IMR-90 (cell line): ENCODE data around the gene FFAR1. TPM values are rescaled to one million over a fixed set of nuclear protein-coding genes. Genes with fewer than 3 reads are reported as not detected.
A peak's percentile ranks its signal among the peaks of the same experiment; 100 is the strongest.
"Not testable (repeated sequence)": the region's sequence is repeated elsewhere in the genome, so short reads cannot be mapped to it uniquely, and the experiment has no call there.

ENCODE experiments used
- ATAC-seq: fragments of 200-7000 bp; cut with Tn5 transposase; 2 replicates; pipeline ENCODE4 v1.9.1; 2020; ENCODE audit warnings: low read depth, mild to moderate bottlenecking, moderate library complexity
- BruUV-seq: library from RNA; stranded (reverse); fragments of 400-500 nt; replicated peaks from 2 replicates; lab custom pipeline; 2021; lab: Mats Ljungman, UMichigan
- CTCF ChIA-PET: fragments of 300-600 bp; formaldehyde crosslinking; extraction: SDS; loops from one replicate; lab custom pipeline; 2021; ENCODE audit warnings: antibody characterized with exemption; lab: Yijun Ruan, JAX
- POLR2A ChIA-PET: fragments of 300-600 bp; sonication (Branson Sonifier 250); formaldehyde crosslinking; loops from one replicate; lab custom pipeline; 2022; ENCODE audit warnings: antibody characterized with exemption; ENCODE audit not compliant: unreplicated experiment; lab: Charles Lee
- DNase-seq: peaks from one replicate; pipeline ENCODE4 v3.0.0; 2013
- H2AFZ ChIP-seq: replicated peaks from 2 replicates; pipeline ENCODE3; 2013; ENCODE audit warnings: low read length, mild to moderate bottlenecking; ENCODE audit not compliant: poor library complexity
- H2AK5ac ChIP-seq: 2 replicates; pipeline ENCODE4 v1.6.1; 2013; ENCODE audit warnings: low read depth, low read length, inconsistent platforms
- H2AK9ac ChIP-seq: replicated peaks from 2 replicates; pipeline ENCODE3; 2013; ENCODE audit warnings: mild to moderate bottlenecking, low read depth, low read length, moderate library complexity; ENCODE audit not compliant: poor library complexity
- H2BK120ac ChIP-seq: 2 replicates; pipeline ENCODE4 v1.6.1; 2013; ENCODE audit warnings: low read depth, low read length, inconsistent platforms
- H2BK15ac ChIP-seq: 3 replicates; pipeline ENCODE4 v1.6.1; 2013; ENCODE audit warnings: low read depth, low read length, inconsistent platforms
- H2BK20ac ChIP-seq: 2 replicates; pipeline ENCODE4 v1.6.1; 2013; ENCODE audit warnings: low read depth, mild to moderate bottlenecking, inconsistent platforms, low read length, moderate library complexity
- H2BK5ac ChIP-seq: 2 replicates; pipeline ENCODE4 v1.6.1; 2013; ENCODE audit warnings: mild to moderate bottlenecking, low read depth, low read length, inconsistent platforms; ENCODE audit not compliant: poor library complexity, severe bottlenecking
- H3K14ac ChIP-seq: replicated peaks from 2 replicates; pipeline ENCODE4 v1.6.1; 2013; ENCODE audit warnings: low read depth, low read length, inconsistent platforms
- H3K18ac ChIP-seq: 2 replicates; pipeline ENCODE4 v1.6.1; 2013; ENCODE audit warnings: low read depth, low read length, control low read depth
- H3K23ac ChIP-seq: 2 replicates; pipeline ENCODE4 v1.6.1; 2013; ENCODE audit warnings: low read depth, low read length, inconsistent platforms
- H3K27ac ChIP-seq: 2 replicates; pipeline ENCODE4 v1.5.1; 2013; ENCODE audit warnings: mild to moderate bottlenecking, control low read depth, low read length; ENCODE audit not compliant: insufficient read depth
- H3K27me3 ChIP-seq: 2 replicates; pipeline ENCODE4 v1.6.1; 2013; ENCODE audit warnings: low read length; ENCODE audit not compliant: control insufficient read depth, insufficient read depth
- H3K36me3 ChIP-seq: 2 replicates; pipeline ENCODE4 v1.6.1; 2013; ENCODE audit warnings: low read length, mixed read lengths; ENCODE audit not compliant: control insufficient read depth, insufficient read depth
- H3K4ac ChIP-seq: 2 replicates; pipeline ENCODE4 v1.6.1; 2013; ENCODE audit warnings: low read depth, low read length, inconsistent platforms
- H3K4me1 ChIP-seq: 2 replicates; pipeline ENCODE4 v1.6.1; 2013; ENCODE audit warnings: low read length, mixed read lengths; ENCODE audit not compliant: control insufficient read depth, insufficient read depth
- H3K4me2 ChIP-seq: 2 replicates; pipeline ENCODE4 v1.6.1; 2013; ENCODE audit warnings: low read depth, mild to moderate bottlenecking, control low read depth, low read length, moderate library complexity
- H3K4me3 ChIP-seq: 2 replicates; pipeline ENCODE4 v1.5.1; 2013; ENCODE audit warnings: low read depth, mild to moderate bottlenecking, control low read depth, low read length, moderate library complexity; ENCODE audit not compliant: insufficient read depth
- H3K56ac ChIP-seq: 2 replicates; pipeline ENCODE4 v1.6.1; 2013; ENCODE audit warnings: low read length, inconsistent platforms; ENCODE audit not compliant: insufficient read depth; ENCODE audit errors: extremely low read depth
- H3K79me1 ChIP-seq, 2 experiments: 2 replicates each; pipeline ENCODE4 v1.6.1; 2013; ENCODE audit warnings: low read length in 2 of 2, inconsistent platforms in 1 of 2, low read depth in 1 of 2
- H3K9ac ChIP-seq: 2 replicates; pipeline ENCODE4 v1.6.1; 2013; ENCODE audit warnings: low read depth, low read length, control low read depth
- H3K9me1 ChIP-seq: 2 replicates; pipeline ENCODE4 v1.6.1; 2013; ENCODE audit warnings: low read length, inconsistent platforms; ENCODE audit not compliant: insufficient read depth
- H3K9me3 ChIP-seq: 2 replicates; pipeline ENCODE4 v1.6.1; 2013; ENCODE audit warnings: low read length; ENCODE audit not compliant: control insufficient read depth, insufficient read depth
- H4K20me1 ChIP-seq: 2 replicates; pipeline ENCODE4 v1.6.1; 2013; ENCODE audit warnings: low read length, inconsistent platforms; ENCODE audit not compliant: insufficient read depth
- H4K5ac ChIP-seq: 2 replicates; pipeline ENCODE4 v1.6.1; 2013; ENCODE audit warnings: mild to moderate bottlenecking, low read depth, low read length, control low read depth
- H4K8ac ChIP-seq, 2 experiments: 2 replicates each; pipeline ENCODE4 v1.6.1; 2013; ENCODE audit warnings: low read depth in 2 of 2, low read length in 2 of 2, control low read depth in 1 of 2, inconsistent platforms in 1 of 2
- H4K91ac ChIP-seq: 2 replicates; pipeline ENCODE4 v1.6.1; 2013; ENCODE audit warnings: low read depth, low read length, inconsistent platforms; ENCODE audit not compliant: insufficient read depth
- BHLHE40 ChIP-seq: fragments of 150-350 bp; IDR thresholded peaks from 2 replicates; pipeline ENCODE4 v1.6.1; 2016; ENCODE audit warnings: mild to moderate bottlenecking, low read depth, low read length
- CEBPB ChIP-seq: IDR thresholded peaks from 2 replicates; pipeline ENCODE4 v1.6.1; 2012; ENCODE audit warnings: low read depth, low read length, improper control_type of control experiment
- FOS ChIP-seq: fragments of 150-350 bp; IDR thresholded peaks from 2 replicates; pipeline ENCODE4 v1.6.1; 2016; ENCODE audit warnings: low read depth, low read length
- MAZ ChIP-seq: IDR thresholded peaks from 2 replicates; pipeline ENCODE4 v1.6.1; 2012; ENCODE audit warnings: low read depth, mild to moderate bottlenecking, low read length, improper control_type of control experiment, moderate library complexity, borderline replicate concordance
- MXI1 ChIP-seq: IDR thresholded peaks from 2 replicates; pipeline ENCODE4 v1.6.1; 2012; ENCODE audit warnings: low read depth, mild to moderate bottlenecking, low read length, moderate library complexity, borderline replicate concordance
- POLR2A ChIP-seq: IDR thresholded peaks from 2 replicates; pipeline ENCODE4 v1.6.1; 2012; ENCODE audit warnings: mild to moderate bottlenecking, low read depth, low read length
- WGBS, 2 experiments: methylation state at CpG; one replicate each; pipeline versions ENCODE4 v1.1.5 to v1.1.7; 2013; ENCODE audit warnings: missing lambda C conversion rate in 2 of 2; ENCODE audit not compliant: insufficient read length in 1 of 2; ENCODE audit errors: extremely low coverage in 2 of 2; 5-methylcytosine and 5-hydroxymethylcytosine counted together
- dilution Hi-C: fragments of 300-500 bp; cut with HindIII; formaldehyde crosslinking; loops from one replicate; pipeline ENCODE4 v1.14.3; 2018; ENCODE audit warnings: low sequenced_read_pairs; ENCODE audit not compliant: unreplicated experiment
- in situ Hi-C: fragments of 300-500 bp; cut with MboI; formaldehyde crosslinking; loops from 3 replicates; pipeline ENCODE4 v1.14.3; 2019; ENCODE audit warnings: low sequenced_read_pairs, inconsistent platforms, mixed read lengths
- intact Hi-C: fragments of 100-400 bp; cut with micrococcal nuclease; formaldehyde crosslinking; loops from 2 replicates; pipeline ENCODE4 v1.10.0; 2022
- polyA plus RNA-seq, 3 experiments: library from polyadenylated mRNA; depleted of rRNA; stranded (reverse); fragments of >200 nt; gene quantifications; 2 replicates each; pipeline ENCODE4 v1.2.3, GENCODE V29; 2012; ENCODE audit warnings: low replicate concordance in 1 of 3
- total RNA-seq: library from RNA; depleted of rRNA; stranded (reverse); fragments of >200 nt; gene quantifications from 2 replicates; pipeline ENCODE4 v1.2.3, GENCODE V29; 2012

The FFAR1 gene
- total and polyA plus RNA-seq, 2 of the 4 experiments (the other 2 are of a cell fraction), result not detected

GRCh38 chr19:35357867-35358573 lies 10.3 kb downstream of the FFAR1 start, which contains the start of gene FFAR3:
TSS of gene FFAR3 (plus strand) at chr19:35358460. CDS start at chr19:35358891, 431 bp downstream.
- H3K4me3 ChIP-seq, result no peak within 1 kb of the TSS
- no peak for ATAC-seq
- intact Hi-C loops, result loop anchor here (10.0 kb wide), 1 partner anchor 107 kb away; no protein-coding TSS in a partner anchor

GRCh38 chr19:35358834-35359233 lies 11.1 kb downstream of the FFAR1 start:
- H3K79me1 ChIP-seq, H4K8ac ChIP-seq, dilution Hi-C loops, H2AK9ac ChIP-seq, H4K5ac ChIP-seq, H3K4ac ChIP-seq, H2AK5ac ChIP-seq, BruUV-seq, H3K36me3 ChIP-seq, H3K9ac ChIP-seq, H3K14ac ChIP-seq, H3K27me3 ChIP-seq, H4K20me1 ChIP-seq, ATAC-seq, in situ Hi-C loops, H2BK15ac ChIP-seq, H3K56ac ChIP-seq, H2BK5ac ChIP-seq, H3K9me3 ChIP-seq, H3K4me3 ChIP-seq, H3K4me2 ChIP-seq, H3K27ac ChIP-seq, H2BK20ac ChIP-seq, DNase-seq, H2AFZ ChIP-seq, POLR2A ChIA-PET, H3K23ac ChIP-seq, H4K91ac ChIP-seq, H3K18ac ChIP-seq, H2BK120ac ChIP-seq, H3K4me1 ChIP-seq, H3K9me1 ChIP-seq, CTCF ChIA-PET: not testable (repeated sequence)
- no CpG with 5 or more reads among the region's 16 CpGs for WGBS, 2 experiments
- intact Hi-C loops, result loop anchor here (10.0 kb wide), 1 partner anchor 106 kb away; no protein-coding TSS in a partner anchor

More at GRCh38 chr19:35357867-35358573, 10.3 kb downstream of the FFAR1 start, which contains the start of gene FFAR3:
- no peak within 1 kb of the TSS for H3K27ac ChIP-seq
- H2AK5ac ChIP-seq, result no peak within 1 kb of the TSS
- H3K4ac ChIP-seq, result no peak within 1 kb of the TSS
- H3K4me2 ChIP-seq, result no peak within 1 kb of the TSS; the same call in 1 of the 2 replicates
- no peak within 1 kb of the TSS for H2BK20ac ChIP-seq
- H3K9me3 ChIP-seq, result no peaks in the 10 kb centered on the region
- H4K20me1 ChIP-seq, result no peaks in the 10 kb centered on the region
- no peak within 1 kb of the TSS for H3K18ac ChIP-seq
- ChIA-PET POLR2A (no interaction called here), CTCF (no interaction called here)
- in situ Hi-C loops, result no loop called here
- dilution Hi-C loops, result no loop called here
- no peak within 1 kb of the TSS for H3K23ac ChIP-seq
- H2AFZ ChIP-seq, result no peak within 1 kb of the TSS
- H4K5ac ChIP-seq, result no peak within 1 kb of the TSS
- H4K91ac ChIP-seq, result no peak within 1 kb of the TSS
- no peaks in the 10 kb centered on the region for H3K79me1 ChIP-seq
- no TSS peak for BruUV-seq
- no peaks in the 10 kb centered on the region for H3K36me3 ChIP-seq
- no peak within 1 kb of the TSS for H4K8ac ChIP-seq
- H3K27me3 ChIP-seq, result peaks cover 11% of the 10 kb centered on the region
- no peak within 1 kb of the TSS for H3K56ac ChIP-seq
- no peak within 1 kb of the TSS for H2AK9ac ChIP-seq
- 0% methylated on average over 1 of the region's 18 CpGs; no CpG with 5 or more reads in 1 of the 2 experiments for WGBS, 2 experiments
- DNase-seq, result peak; percentile 11
- H2BK15ac ChIP-seq, result no peak within 1 kb of the TSS
- H2BK120ac ChIP-seq, result no peak within 1 kb of the TSS
- H3K14ac ChIP-seq, result no peak within 1 kb of the TSS
- H3K9me1 ChIP-seq, result no peaks in the 10 kb centered on the region
- H2BK5ac ChIP-seq, result no peak within 1 kb of the TSS
- no peak within 1 kb of the TSS for H3K9ac ChIP-seq
- TF ChIP-seq BHLHE40 (no peak), POLR2A (no peak), MAZ (no peak), MXI1 (no peak), CEBPB (peak; percentile 81), FOS (no peak)
- no peaks in the 10 kb centered on the region for H3K4me1 ChIP-seq
